ENCODE data around the gene CLSTN3.
"Not testable (repeated sequence)": the region's sequence is repeated elsewhere in the genome, so short reads cannot be mapped to it uniquely, and the experiment has no call there.

Gene CLSTN3

DNA sequence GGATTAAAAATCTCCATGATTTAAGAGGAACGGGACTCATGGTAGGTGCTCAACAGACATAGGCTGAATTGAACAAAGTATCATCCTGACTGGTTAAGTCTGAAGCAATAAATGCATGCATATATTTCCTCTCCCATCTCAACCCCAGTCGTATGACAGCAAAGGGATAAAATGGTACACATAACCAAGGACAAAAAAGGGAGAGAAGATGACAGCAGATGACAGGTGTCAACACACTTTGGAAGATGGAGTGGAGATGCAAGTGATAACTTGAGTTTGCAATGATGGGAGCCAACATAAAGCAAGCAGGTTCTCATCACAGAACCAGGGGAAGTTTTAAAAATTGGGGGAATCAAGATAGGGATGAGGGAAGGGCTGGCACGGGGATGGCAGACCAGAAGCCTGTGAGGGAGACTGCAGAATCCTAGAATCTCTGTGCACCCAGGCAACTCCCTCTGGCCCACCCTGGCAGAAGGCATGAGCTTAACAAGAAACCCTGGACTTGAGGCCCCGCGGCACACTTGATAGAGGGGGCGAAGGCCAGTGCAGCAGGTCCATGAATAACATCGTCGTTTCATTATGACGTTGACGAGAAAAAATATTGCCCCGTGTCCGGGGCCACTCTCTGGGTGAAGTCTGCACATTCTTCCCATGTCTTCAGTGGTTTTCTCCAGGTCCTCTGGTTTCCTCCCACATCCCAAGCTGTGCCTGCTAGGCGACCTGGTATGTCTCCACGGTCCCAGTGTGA, 26.2 kb upstream of the CLSTN3 start:
- DNase-seq (ENCODE audit: low spot score), result no peak

DNA sequence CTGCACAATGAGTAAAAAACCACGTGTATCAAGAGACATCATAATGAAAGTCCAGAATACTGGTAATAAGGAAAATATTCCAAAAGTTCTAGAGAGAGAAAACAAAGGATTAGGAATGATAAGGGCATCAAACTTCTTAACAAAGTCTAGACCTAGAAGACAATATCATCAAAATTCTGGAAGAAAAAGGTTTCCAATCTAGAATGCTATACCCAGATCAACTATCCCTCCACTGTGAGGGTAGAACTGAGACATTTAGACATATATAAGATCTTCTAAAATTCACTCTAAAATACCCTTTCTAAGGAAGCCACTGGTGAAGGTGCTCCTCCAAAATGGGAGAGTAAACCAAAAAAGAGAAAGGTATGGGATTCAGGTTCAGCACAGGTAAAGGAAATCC, 24.1 kb upstream of the CLSTN3 start:
- DNase-seq (ENCODE audit: low spot score), result no peak

GRCh38 chr12:7107181-7107580, 23.0 kb upstream of the CLSTN3 start:
- not testable (repeated sequence) for DNase-seq (ENCODE audit: low spot score)

DNA sequence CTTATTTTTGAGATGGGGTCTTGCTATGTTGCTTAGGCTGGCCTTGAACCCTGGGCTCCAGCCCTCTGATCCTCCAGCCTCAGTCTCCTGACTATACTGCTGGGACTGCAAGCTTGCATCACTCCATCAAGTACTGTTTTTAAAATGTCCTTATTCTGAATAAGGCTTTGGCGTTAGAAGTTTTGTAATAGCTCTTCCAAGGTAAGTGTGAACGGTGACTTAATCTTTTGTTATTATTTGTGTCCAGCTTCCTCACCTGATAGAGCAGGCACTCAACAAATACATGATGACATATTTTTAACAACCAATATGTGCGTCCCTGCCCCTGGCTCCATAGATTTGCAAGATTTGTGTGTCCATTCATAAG, 22.6 kb upstream of the CLSTN3 start:
- DNase-seq (ENCODE audit: low spot score), result no peak

DNA sequence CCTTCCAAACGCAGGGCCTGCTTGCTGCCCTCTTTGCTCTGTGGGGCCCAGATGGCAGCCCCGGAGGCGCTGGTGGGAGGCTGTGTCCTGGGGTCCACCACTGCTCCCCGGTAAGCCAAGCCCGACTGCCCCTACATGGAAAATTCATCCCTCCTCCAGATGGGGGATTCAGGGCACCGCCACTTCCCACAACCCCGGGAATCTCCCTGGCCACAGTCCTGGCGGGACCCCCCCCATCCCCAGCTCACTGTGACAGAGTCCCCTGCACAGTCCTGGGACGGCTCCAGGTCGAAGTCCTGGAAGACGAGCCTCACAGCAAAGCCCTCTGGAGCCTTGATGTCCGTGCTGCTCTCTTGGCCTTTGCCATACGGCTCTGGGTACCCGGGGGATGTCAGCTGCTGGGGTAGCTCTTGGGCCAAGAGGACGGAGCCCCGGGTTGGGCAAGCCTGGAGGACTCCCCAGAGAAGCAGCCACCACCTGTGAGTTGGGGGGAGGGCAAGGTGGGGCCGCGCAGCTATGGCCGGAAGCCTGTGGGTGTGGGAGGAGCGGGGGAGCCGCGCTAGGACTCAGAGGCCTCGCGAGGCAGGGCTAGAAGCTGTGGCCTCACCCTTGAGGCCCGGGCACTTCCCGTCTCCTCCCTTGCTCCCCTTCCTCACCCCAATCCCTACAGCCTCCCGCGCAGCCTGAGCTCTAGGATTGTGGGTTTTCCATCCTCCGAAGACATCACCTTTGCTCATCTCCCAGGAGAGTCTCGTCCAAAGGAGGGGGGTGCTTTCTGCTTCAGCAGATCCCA, 22.0 kb upstream of the CLSTN3 start:
- DNase-seq (ENCODE audit: low spot score), result peak; percentile 91

DNA sequence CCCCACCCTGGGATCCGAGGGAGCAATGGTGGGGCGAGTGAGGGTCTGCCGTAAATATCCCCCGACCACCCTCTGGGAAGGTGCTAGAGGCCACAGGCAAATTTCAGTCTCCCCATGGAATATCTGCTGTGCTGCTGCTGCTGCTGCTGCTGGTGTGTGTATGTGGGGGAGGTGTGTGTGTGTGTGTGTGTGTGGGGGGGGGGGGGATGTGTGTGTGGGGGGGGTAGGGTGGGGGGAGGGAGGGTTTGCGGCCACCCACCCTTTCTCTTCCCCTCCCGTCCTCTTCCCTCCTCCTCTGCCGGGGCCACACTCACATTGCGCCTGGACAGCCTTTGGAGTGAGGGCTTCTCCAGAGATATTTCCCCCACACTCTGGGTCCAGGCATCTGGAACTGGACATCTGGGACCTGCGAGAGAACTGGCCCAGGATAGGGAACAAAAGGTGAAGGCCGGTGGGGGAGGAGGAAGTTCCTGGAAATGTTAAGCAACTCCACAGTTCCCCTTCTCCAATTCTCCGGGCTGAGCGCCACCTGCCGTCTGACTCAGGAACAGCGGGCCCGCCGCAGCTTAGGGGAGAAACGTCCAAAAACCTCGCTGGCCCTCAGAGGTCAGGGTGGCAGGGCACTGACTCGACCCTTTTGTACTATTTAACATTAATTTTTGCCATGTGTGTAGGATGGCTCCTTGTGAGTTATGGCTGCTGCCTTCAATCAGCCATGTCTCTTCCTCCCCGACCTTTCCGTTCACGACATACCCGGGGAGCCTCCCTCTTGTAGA, 21.2 kb upstream of the CLSTN3 start, which contains the start of gene C1RL:
Gene C1RL (minus strand): TSS at position 419 of the 776 bp plus-strand sequence. CDS start 34 bp downstream, at position 385.
- DNase-seq (ENCODE audit: low spot score), result peak; percentile 91

- no peak for DNase-seq (ENCODE audit: low spot score)
Observed at GRCh38 chr12:7109572-7109920, 20.6 kb upstream of the CLSTN3 start.

GRCh38 chr12:7110661-7111060, 19.5 kb upstream of the CLSTN3 start:
- DNase-seq (ENCODE audit: low spot score), result no peak

DNA sequence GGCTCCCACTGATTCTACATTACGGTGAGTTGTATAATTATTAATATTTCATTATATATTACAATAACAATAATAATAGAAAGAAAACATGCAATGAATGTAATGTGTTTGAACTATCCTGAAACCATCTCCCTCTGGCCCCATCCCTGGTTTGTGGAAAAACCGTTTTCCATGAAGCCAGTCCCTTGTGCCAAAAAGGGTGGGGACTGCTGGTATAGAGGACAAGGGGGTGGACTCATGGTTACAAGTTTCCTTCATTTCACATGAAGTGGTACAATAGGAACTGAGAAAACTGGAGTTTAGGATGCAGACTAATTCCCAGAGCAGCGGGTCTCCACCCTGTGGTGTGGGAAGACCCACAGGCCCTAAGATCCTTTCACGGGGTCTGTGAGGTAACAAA, 18.1 kb upstream of the CLSTN3 start:
- no peak for DNase-seq (ENCODE audit: low spot score)

DNA sequence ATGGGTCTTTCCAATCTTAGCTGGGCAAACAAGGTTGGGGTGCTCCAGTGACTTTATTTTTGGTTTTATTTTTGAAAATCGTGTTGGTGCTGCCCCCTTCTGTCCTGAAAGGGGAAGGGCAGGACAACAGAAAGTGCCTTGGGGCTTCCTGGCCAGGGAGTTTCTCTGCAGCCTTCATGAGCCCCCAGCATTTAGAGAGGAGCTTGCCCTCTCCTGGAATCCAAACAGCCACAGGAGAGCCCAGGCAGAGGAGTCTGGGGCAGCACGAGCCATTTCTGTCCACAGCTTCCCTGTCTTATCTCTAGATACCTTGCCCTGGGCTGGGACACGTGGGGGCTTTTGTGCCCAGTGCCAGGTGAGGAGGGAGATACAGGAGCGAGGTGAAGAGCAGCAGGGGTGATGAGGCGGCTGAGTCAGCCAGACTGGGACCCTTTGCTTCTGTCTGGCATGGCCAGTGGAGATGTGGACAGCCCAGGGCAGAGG, 16.7 kb upstream of the CLSTN3 start:
- peak; percentile 81 for DNase-seq (ENCODE audit: low spot score)

DNA sequence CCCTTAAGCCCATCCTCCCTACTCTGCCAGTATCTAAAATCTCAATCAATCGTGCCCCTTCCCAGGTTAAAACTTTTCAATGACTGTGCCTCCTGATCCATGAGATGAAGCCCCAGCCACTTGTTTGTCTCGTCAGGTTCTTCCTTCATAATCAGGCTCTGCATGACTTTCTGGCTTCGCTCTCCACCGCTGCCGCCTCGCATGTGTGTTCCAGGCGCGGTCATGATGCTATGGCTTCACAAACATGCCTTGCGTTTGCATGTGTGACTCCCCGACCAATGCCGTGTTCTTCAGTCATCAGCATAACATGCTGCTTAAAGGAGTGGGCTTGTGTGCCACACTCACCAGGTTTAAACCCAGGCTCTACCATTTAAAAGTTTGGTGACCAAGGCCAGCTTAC, 16.2 kb upstream of the CLSTN3 start:
- no peak for DNase-seq (ENCODE audit: low spot score)

DNA sequence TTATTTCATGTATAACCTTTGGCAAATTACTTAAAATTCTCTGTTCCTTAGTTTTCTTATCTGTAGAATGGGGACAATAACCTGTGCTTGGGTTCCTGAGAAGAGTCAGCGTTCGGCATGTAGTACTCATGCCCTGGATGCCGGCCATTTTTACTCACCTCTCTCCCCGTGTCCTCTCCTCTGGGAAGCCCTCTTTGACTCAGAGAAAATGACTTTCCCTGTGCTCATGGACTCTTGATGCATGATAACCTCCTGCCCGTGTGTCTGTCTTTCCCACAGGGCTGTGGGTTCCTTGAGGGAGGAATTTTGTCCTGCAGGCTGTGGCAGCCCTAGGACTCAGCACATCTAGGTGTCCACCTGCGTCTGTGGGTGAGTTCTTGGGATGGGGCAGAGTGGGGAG, 15.3 kb upstream of the CLSTN3 start:
- no peak for DNase-seq (ENCODE audit: low spot score)

DNA sequence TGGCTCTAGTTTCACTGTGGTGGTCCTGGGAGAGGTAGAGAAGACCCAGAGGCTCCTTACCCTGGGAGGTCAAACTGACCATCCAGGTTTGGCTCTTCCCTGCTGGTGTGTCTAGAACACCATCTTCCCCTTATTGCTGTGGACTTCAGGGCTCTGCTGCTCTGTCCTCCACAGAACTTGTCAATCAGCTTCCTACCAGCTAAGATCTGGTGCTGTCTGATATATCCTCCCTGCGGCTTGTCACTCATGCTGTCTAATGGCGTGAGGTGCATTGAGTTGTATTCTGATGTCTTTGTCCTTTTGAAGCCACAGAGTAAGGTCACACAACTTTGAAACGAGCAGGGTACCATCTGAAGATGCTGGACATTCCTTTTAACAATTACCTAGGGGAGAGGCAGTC, 14.0 kb upstream of the CLSTN3 start:
- DNase-seq (ENCODE audit: low spot score), result no peak

GRCh38 chr12:7116916-7117315, 13.3 kb upstream of the CLSTN3 start:
- no peak for DNase-seq (ENCODE audit: low spot score)

- DNase-seq (ENCODE audit: low spot score), result no peak
Observed at GRCh38 chr12:7117670-7118069, 12.5 kb upstream of the CLSTN3 start.

GRCh38 chr12:7118881-7119280, 11.3 kb upstream of the CLSTN3 start:
- DNase-seq (ENCODE audit: low spot score), result no peak

GRCh38 chr12:7120166-7120565, 10.0 kb upstream of the CLSTN3 start:
- DNase-seq (ENCODE audit: low spot score), result no peak

- DNase-seq (ENCODE audit: low spot score), result no peak
Observed at GRCh38 chr12:7121324-7121723, 8.8 kb upstream of the CLSTN3 start.

DNA sequence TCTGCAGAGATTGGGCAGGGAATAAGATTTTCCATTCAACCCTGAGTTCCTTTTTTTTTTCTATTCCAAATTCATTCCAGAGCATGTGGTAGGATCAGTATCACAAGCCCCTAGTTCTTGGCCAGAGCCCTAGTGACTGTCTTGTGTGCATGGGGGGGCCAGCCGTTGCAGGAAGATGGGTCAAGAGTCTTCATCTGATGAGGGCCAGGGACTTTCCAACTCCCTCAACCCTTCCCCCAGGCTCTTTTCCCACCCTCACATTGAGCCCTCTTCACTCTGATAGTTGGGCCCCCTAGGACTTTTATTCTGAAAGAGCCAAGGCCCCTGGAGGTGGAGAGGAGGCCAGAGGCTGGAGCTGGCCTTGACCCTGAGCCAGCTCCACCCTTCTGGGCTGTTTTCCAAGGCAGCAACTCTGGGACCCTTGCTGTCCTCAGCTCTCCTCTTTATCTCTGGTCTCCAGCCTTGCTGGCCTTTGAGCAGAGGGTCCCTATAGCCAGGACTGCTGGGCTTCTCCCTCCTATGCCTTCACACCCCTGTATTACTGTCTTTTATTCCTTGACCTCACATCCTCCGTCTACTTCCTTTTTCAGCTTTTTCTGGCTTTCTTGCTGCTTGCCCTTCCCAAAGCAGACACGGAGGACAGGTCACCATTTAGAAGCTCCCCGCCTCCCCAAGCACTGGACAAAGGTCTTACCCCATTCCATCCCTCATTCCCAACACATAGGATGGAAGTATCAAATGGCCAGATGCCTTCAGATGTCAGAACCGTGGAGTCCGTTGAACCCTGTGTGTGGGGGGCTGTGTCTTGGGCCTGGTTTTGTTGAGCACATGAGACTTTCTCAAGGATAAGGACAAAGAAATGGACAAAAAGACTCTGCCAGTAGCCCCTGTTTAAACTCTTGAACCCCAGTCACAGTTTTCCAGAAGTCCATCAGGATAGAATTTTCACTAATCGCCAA, 7.1 kb upstream of the CLSTN3 start:
- DNase-seq (ENCODE audit: low spot score), result no peak

DNA sequence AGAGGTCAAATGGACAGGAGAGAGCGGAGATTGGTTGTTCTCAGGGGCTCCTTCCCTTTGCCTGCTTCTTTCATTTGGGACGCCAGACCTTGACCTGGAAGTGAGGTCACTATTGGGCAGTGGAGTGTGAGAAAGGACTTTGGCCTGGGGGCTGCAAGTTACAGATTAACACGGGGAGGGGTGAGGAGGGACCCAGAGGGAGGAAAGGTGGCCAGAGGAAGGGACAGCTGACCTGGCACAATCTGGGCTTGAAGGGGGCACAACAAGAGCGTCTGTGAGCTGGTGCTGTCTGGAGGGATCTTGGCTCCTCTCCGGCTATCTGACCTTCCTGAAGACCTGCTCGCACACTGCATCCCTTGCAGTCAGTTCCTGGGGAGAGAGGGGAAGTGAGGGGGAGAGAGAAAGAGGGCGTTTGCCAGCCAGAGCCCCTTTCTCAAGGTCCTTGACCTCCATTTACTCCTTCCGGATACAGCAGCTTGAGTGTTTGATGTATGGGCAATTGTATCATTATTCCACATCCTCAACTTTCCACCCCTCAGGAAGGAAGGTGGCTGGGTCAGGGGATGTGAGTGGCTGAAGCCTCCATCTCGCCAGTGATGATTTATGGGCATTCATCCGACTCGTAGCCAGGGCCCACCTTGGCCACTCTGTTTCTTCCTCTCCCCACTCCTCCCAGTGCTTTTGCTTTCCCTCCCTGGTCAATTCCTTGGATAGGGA, 6.2 kb upstream of the CLSTN3 start:
- DNase-seq (ENCODE audit: low spot score), result no peak

Data from GM03348 (cell line).